ENCODE results near the gene CFDP1. TPM values are rescaled to one million over a fixed set of nuclear protein-coding genes. Genes with fewer than 3 reads are reported as not detected.
A peak's percentile ranks its signal among the peaks of the same experiment; 100 is the strongest.

CFDP1 gene
- total RNA-seq, 4 donors from 2014 or later, result 42.4 to 49.5 (median 44.0) TPM

- no peaks in the 10 kb centered on the region for H3K27me3 ChIP-seq
- peak overlapping the region; percentile 69 to 78 (median 77) for H3K27ac ChIP-seq (replicated peaks in 1 of 4)
- intact Hi-C loops (cut with DNase I), result loop anchor here (5.0 kb wide), 1 partner anchor 68 kb away; no protein-coding TSS in a partner anchor
- H3K36me3 ChIP-seq, result peaks cover 0 to 37% (median 23%) of the 10 kb centered on the region in 4 donors
- no peak for DNase-seq (ENCODE audit: extremely low spot score)
- WGBS, result 26% methylated on average over 7 of the region's 8 CpGs
- no peaks in the 10 kb centered on the region for H3K9me3 ChIP-seq
- peaks cover 26 to 30% (median 29%) of the 10 kb centered on the region in 4 donors for H3K4me1 ChIP-seq
- no peak for TF ChIP-seq POLR2A (IDR thresholded peaks at IDR 0.05; ENCODE audit: low read depth)
- peak; percentile 52 to 71 for TF ChIP-seq POLR2AphosphoS5 (IDR thresholded peaks at IDR 0.05)
- TF ChIP-seq CTCF (IDR thresholded peaks at IDR 0.05), result no peak
- TF ChIP-seq EP300 (IDR thresholded peaks at IDR 0.05), result no peak
- no peak overlapping the region for H3K4me3 ChIP-seq
Measured at GRCh38 chr16:75305364-75306098, 127.8 kb downstream of the CFDP1 start.

GRCh38 chr16:75304521-75305363 is 128.6 kb downstream of the CFDP1 start:
- intact Hi-C loops (cut with DNase I), result loop anchor here (5.0 kb wide), 1 partner anchor 67 kb away; no protein-coding TSS in a partner anchor
- Histone ChIP-seq H3K9me3 (no peaks in the 10 kb centered on the region), H3K27ac (replicated peaks in 1 of 4) (peak overlapping the region; percentile 69 to 78 (median 77)), H3K4me3 (no peak overlapping the region), H3K4me1 (peaks cover 26 to 30% (median 28%) of the 10 kb centered on the region in 4 donors), H3K36me3 (peaks cover 0 to 44% (median 31%) of the 10 kb centered on the region in 4 donors), H3K27me3 (no peaks in the 10 kb centered on the region)
- DNase-seq (ENCODE audit: extremely low spot score), result no peak
- TF ChIP-seq POLR2A (IDR thresholded peaks at IDR 0.05; ENCODE audit: low read depth), result no peak
- WGBS, result 70% methylated on average over 4 of the region's 4 CpGs

- 77% methylated on average over 1 of the region's 1 CpG for WGBS
- intact Hi-C loops (cut with DNase I), result no loop called here
- no peak for DNase-seq (ENCODE audit: extremely low spot score)
- Histone ChIP-seq H3K27me3 (no peaks in the 10 kb centered on the region), H3K9me3 (no peaks in the 10 kb centered on the region), H3K4me3 (no peak overlapping the region), H3K36me3 (peaks cover 0 to 56% (median 43%) of the 10 kb centered on the region in 4 donors), H3K4me1 (peaks cover 23 to 29% (median 26%) of the 10 kb centered on the region in 4 donors), H3K27ac (replicated peaks in 1 of 4) (no peak overlapping the region)
- no peak for TF ChIP-seq EP300 (IDR thresholded peaks at IDR 0.05)
- TF ChIP-seq POLR2A (IDR thresholded peaks at IDR 0.05; ENCODE audit: low read depth), result no peak
- TF ChIP-seq POLR2AphosphoS5 (IDR thresholded peaks at IDR 0.05), result no peak
- TF ChIP-seq CTCF (IDR thresholded peaks at IDR 0.05), result no peak
Measured at GRCh38 chr16:75301804-75302203, 131.5 kb downstream of the CFDP1 start.

GRCh38 chr16:75298267-75298666 is 135.0 kb downstream of the CFDP1 start:
- 82% methylated on average over 6 of the region's 6 CpGs for WGBS
- intact Hi-C loops (cut with DNase I), result no loop called here
- H3K4me3 ChIP-seq, result no peak overlapping the region
- no peak for DNase-seq (ENCODE audit: extremely low spot score)
- peaks cover 0 to 63% (median 47%) of the 10 kb centered on the region in 4 donors for H3K36me3 ChIP-seq
- H3K9me3 ChIP-seq, result no peaks in the 10 kb centered on the region
- no peaks in the 10 kb centered on the region for H3K27me3 ChIP-seq
- no peak for TF ChIP-seq POLR2AphosphoS5 (IDR thresholded peaks at IDR 0.05)
- no peak for TF ChIP-seq CTCF (IDR thresholded peaks at IDR 0.05)
- TF ChIP-seq POLR2A (IDR thresholded peaks at IDR 0.05; ENCODE audit: low read depth), result no peak
- no peak for TF ChIP-seq EP300 (IDR thresholded peaks at IDR 0.05)
- H3K27ac ChIP-seq (replicated peaks in 1 of 4), result no peak overlapping the region
- peaks cover 0 to 15% (median 10%) of the 10 kb centered on the region in 4 donors for H3K4me1 ChIP-seq

- no peak for TF ChIP-seq CTCF (IDR thresholded peaks at IDR 0.05)
- TF ChIP-seq POLR2AphosphoS5 (IDR thresholded peaks at IDR 0.05), result peak in 1 of 2 donors; percentile 8
- no peak for TF ChIP-seq EP300 (IDR thresholded peaks at IDR 0.05)
- Histone ChIP-seq H3K4me1 (peaks cover 0 to 15% (median 11%) of the 10 kb centered on the region in 4 donors), H3K27ac (replicated peaks in 1 of 4) (no peak overlapping the region), H3K36me3 (peaks cover 0 to 68% (median 55%) of the 10 kb centered on the region in 4 donors), H3K27me3 (no peaks in the 10 kb centered on the region), H3K4me3 (no peak overlapping the region), H3K9me3 (no peaks in the 10 kb centered on the region)
- WGBS, result 27% methylated on average over 1 of the region's 1 CpG
- DNase-seq (ENCODE audit: extremely low spot score), result no peak
- intact Hi-C loops (cut with DNase I), result no loop called here
Measured at GRCh38 chr16:75296606-75297005, 136.7 kb downstream of the CFDP1 start.
